GM19043 (cell line): ENCODE results near the gene CADPS.

Experiments
- ATAC-seq: cut with Tn5 transposase; IDR thresholded peaks from one replicate; pipeline ENCODE4 v1.9.1; 2021; ENCODE audit warnings: low read depth; ENCODE audit not compliant: unreplicated experiment

Gene CADPS

DNA sequence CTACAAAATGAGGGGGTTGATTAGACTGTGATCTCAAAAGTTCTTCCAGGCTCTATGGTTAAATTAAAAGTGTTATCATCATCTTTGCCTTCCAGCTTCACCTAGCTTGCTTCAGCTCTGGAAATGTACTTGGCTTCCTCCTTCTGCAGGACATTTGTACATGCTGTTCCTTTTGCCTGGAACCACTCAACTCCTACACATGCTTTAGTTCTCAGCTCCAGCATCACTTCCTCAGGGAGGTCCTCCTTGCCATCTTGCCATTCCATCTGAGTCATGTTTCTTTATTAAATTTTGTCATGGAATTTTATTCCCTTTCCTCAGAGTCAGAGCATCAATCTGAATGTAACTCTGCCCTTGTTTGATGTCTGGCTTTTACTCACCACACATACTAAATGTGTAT is 343.2 kb downstream of the CADPS start:
- no peak for ATAC-seq

GRCh38 chr3:62531493-62531892 is 343.7 kb downstream of the CADPS start:
- ATAC-seq, result no peak

GRCh38 chr3:62529230-62529629 is 346.0 kb downstream of the CADPS start:
- ATAC-seq, result no peak

DNA sequence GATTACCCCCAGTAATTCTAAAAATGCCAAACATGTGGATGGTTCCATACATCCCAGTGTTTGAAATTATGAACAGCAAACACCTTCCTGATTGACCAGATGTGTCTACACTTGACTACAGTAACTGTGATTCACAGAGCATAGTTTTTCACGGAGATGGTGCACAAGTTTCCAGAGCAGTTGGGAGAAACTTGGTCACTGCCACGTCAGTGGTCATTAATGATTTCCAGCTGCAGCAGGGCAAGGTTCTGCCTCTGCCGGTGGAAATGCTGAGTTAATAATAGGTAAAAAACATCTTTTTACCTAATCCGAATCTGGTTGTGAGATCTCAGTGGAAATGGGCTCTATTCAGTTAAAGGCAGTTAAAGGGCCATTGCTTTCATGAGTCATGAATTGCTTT is 347.7 kb downstream of the CADPS start:
- ATAC-seq, result no peak

DNA sequence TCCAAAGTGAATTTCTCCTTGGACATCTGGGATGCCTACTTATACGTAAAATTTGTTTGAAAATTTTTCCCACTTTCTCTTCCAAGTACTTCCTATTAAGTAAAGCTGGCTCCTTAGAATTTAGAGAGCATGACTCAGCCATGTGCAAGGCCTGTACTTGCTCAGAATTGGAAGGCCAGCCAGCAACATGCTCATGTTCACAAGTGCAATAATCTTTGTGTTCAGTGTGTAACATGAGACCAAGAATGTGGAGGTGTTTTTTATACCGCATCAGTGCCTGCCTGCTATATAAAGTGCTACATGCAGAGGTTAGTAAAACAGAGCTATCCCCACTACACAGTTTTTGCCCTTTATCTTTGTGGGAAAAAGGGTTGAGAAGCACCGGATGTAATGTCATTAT is 349.9 kb downstream of the CADPS start:
- ATAC-seq, result no peak

GRCh38 chr3:62523672-62524071 is 351.5 kb downstream of the CADPS start:
- ATAC-seq, result no peak

GRCh38 chr3:62521464-62522105 is 353.6 kb downstream of the CADPS start:
- no peak for ATAC-seq

DNA sequence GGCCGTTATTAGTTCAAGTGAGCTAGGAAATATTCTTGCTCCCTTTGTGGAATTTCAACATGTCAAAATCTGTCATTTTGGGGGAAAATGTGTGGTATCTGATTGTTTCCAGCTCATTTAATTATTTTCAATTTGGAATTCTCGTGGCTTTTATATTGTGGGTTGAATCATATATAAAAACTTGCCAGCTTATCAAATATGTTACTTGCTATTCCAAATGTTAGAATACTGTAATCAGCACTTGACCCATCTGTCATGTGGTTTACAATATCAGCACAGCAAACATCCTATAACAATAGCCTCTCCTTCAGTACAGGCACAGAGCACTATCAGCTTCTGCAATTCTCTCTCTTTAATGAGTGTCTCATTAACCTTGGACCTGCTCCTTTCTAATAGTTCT is 371.7 kb downstream of the CADPS start:
- no peak for ATAC-seq

- ATAC-seq, result no peak
Measured at GRCh38 chr3:62502315-62503300, 372.6 kb downstream of the CADPS start.

GRCh38 chr3:62501289-62501668 is 373.9 kb downstream of the CADPS start:
- no peak for ATAC-seq

GRCh38 chr3:62500556-62501288 is 374.5 kb downstream of the CADPS start:
- ATAC-seq, result no peak

GRCh38 chr3:62497156-62497555 is 378.1 kb downstream of the CADPS start:
- ATAC-seq, result no peak

GRCh38 chr3:62496503-62496902 is 378.7 kb downstream of the CADPS start:
- no peak for ATAC-seq

DNA sequence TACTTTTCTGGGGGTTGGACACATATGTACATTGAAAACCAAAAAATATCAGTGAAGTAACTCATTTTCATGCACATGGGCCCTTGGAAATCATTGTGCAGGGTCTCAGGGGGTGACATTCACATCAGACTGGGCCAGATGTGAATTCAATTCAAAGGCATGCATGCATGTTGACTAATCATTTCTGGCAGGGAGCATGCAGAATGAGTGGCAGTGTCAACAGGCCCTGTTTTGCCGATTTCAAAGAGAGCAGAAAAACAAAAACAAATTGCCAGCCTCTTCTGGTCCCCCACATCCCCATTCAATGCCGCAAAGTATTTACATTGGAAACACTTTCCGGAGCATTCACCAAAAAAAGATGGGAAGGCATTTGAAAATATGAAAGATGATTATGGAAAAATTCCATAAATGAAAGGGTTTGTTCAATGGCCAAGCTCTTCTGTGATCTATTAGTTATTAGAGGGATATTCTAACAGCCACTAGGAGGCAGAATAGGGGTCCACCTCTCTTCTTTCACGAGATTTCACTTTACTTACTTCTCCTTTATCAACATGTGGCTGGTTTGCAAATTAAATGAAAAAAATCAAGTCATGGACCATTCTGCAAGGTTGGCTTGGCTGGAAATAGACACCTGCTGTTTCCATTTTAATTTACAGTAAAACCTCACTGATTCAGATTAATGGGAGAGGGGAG is 382.0 kb downstream of the CADPS start:
- no peak for ATAC-seq

- ATAC-seq, result no peak
Measured at GRCh38 chr3:62482961-62483360, 392.3 kb downstream of the CADPS start.

GRCh38 chr3:62481962-62482361 is 393.3 kb downstream of the CADPS start:
- no peak for ATAC-seq

GRCh38 chr3:62480056-62480455 is 395.2 kb downstream of the CADPS start:
- no peak for ATAC-seq

- no peak for ATAC-seq
Measured at GRCh38 chr3:62479326-62479725, 395.9 kb downstream of the CADPS start.

GRCh38 chr3:62475306-62475705 is 399.9 kb downstream of the CADPS start:
- ATAC-seq, result no peak

DNA sequence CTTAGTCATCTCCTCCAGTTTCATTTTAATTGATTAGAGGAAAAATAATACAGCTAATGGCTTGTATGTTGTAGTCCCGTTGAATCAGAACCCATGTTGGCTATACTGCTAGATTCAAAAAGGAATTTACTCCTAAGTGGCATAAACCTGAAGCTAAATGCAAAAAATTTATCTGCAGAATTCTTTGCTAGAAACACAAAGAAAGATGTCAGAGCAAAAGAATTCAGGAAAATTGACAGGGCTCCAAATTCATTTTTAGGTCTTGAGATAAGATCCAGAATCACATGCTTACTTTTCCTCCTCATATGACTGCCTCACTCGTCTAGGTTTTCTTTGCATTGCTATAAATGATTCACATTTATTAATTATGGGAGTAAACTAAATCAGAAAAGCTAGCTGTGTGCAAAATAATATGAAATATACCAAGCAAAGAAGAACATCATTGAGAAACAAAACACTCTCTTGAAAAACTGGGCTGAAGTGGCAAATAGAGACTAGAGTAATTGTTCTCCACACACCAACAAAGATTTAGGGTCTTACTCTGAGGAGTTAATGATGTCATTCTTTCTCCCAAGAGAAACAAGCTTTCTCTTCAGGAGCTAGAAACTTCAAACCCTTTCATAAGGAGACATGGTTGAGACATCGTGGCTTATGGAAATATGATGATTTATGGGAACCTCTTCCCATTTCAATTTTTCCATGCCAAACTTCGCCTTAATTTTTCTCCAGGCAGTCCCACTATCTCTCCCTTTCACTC is 407.1 kb downstream of the CADPS start:
- no peak for ATAC-seq
